Measurements from ENCODE around the gene IPO11. TPM values are rescaled to one million over a fixed set of nuclear protein-coding genes. Genes with fewer than 3 reads are reported as not detected.

IPO11 gene
- total and polyA plus RNA-seq, 2 of the 4 experiments (the other 2 are of a cell fraction), result 12.6 to 40.0 TPM

Small RNA genes within 50 kb of the gene (microRNA-seq; reads per million reads assigned to microRNA genes)
- gene CKS1BP3 (ENCODE audit: insufficient read depth, insufficient read length) (not detected), gene RNU6-661P (ENCODE audit: insufficient read depth, insufficient read length) (not detected)

Small RNA genes within 50 kb of the gene (small RNA-seq; reads per million reads assigned to genes)
- gene CKS1BP3 (0 reads per million in 5 experiments), gene RNU6-661P (0 reads per million in 5 experiments)

Other genes starting within 250 kb of the IPO11 start
- gene KIF2A, start 106.6 kb upstream of the IPO11 start, total RNA-seq (2012; rRNA removed), result 37.3 and 80.8 TPM in 2 replicates
- 22.4 and 23.6 TPM in 2 replicates for gene KIF2A, start 106.6 kb upstream of the IPO11 start, polyA plus RNA-seq (2012; rRNA removed)
- gene DIMT1, start 8.9 kb upstream of the IPO11 start, total RNA-seq (2012; rRNA removed), result 45.3 and 46.4 TPM in 2 replicates
- gene DIMT1, start 8.9 kb upstream of the IPO11 start, polyA plus RNA-seq (2012; rRNA removed), result 22.3 and 27.5 TPM in 2 replicates
- gene LRRC70, start 166.1 kb downstream of the IPO11 start, total RNA-seq (2012; rRNA removed), result 0.36 and 0.83 TPM in 2 replicates
- 0.19 TPM in 2 replicates for gene LRRC70, start 166.1 kb downstream of the IPO11 start, polyA plus RNA-seq (2012; rRNA removed)

Data from IMR-90 (cell line).